Stimulated activated naive CD8-positive, alpha-beta T cell treated with anti-CD3 and anti-CD28 coated beads, Interleukin-15, Interleukin-2, amounts not matched to agents 100 ng/mL and 50 ng/mL, for 24 hours (primary cell): Measurements from ENCODE around the gene WDR82.

Source experiments
- H3K27ac Mint-ChIP-seq: one replicate; pipeline ENCODE4 v1.8.0; 2021; ENCODE audit warnings: mild to moderate bottlenecking, mixed read lengths
- H3K27me3 Mint-ChIP-seq: one replicate; pipeline ENCODE4 v1.8.0; 2021; ENCODE audit warnings: mixed read lengths
- H3K36me3 Mint-ChIP-seq: one replicate; pipeline ENCODE4 v1.8.0; 2021; ENCODE audit warnings: low read depth, mixed read lengths
- H3K4me1 Mint-ChIP-seq: one replicate; pipeline ENCODE4 v1.8.0; 2021; ENCODE audit warnings: low read depth, mixed read lengths
- H3K4me3 Mint-ChIP-seq: one replicate; pipeline ENCODE4 v1.8.0; 2021; ENCODE audit warnings: mild to moderate bottlenecking, mixed read lengths
- H3K9me3 Mint-ChIP-seq: one replicate; pipeline ENCODE4 v1.8.0; 2021; ENCODE audit warnings: mixed read lengths

Gene WDR82

GRCh38 chr3:52278510-52279069, at the start of gene WDR82:
WDR82 (minus strand) TSS chr3:52278649; CDS start chr3:52278361, 288 bp downstream.
- Mint-ChIP-seq H3K9me3 (no peaks in the 10 kb centered on the region), H3K4me3 (peak within 1 kb of the TSS; percentile 97), H3K4me1 (peaks cover 86% of the 10 kb centered on the region), H3K27me3 (no peaks in the 10 kb centered on the region), H3K27ac (peak within 1 kb of the TSS; percentile 94), H3K36me3 (peaks cover 47% of the 10 kb centered on the region)

GRCh38 chr3:52327486-52328290, 49.2 kb upstream of the WDR82 start:
- no peaks in the 10 kb centered on the region for H3K9me3 Mint-ChIP-seq
- H3K4me1 Mint-ChIP-seq = no peaks in the 10 kb centered on the region
- H3K27me3 Mint-ChIP-seq = no peaks in the 10 kb centered on the region
- H3K36me3 Mint-ChIP-seq = no peaks in the 10 kb centered on the region
- H3K4me3 Mint-ChIP-seq = no peak overlapping the region
- H3K27ac Mint-ChIP-seq = no peak overlapping the region

GRCh38 chr3:52326976-52327375, 48.5 kb upstream of the WDR82 start:
- Mint-ChIP-seq H3K9me3 (no peaks in the 10 kb centered on the region), H3K36me3 (no peaks in the 10 kb centered on the region), H3K27me3 (no peaks in the 10 kb centered on the region), H3K27ac (no peak overlapping the region), H3K4me3 (no peak overlapping the region), H3K4me1 (no peaks in the 10 kb centered on the region)

- Mint-ChIP-seq H3K27ac (no peak overlapping the region), H3K9me3 (no peaks in the 10 kb centered on the region), H3K36me3 (no peaks in the 10 kb centered on the region), H3K27me3 (no peaks in the 10 kb centered on the region), H3K4me1 (no peaks in the 10 kb centered on the region), H3K4me3 (no peak overlapping the region)
Observed at GRCh38 chr3:52325686-52326085, 47.2 kb upstream of the WDR82 start.

- H3K9me3 Mint-ChIP-seq = no peaks in the 10 kb centered on the region
- H3K4me1 Mint-ChIP-seq = no peaks in the 10 kb centered on the region
- H3K27ac Mint-ChIP-seq = no peak overlapping the region
- no peak overlapping the region for H3K4me3 Mint-ChIP-seq
- no peaks in the 10 kb centered on the region for H3K27me3 Mint-ChIP-seq
- no peaks in the 10 kb centered on the region for H3K36me3 Mint-ChIP-seq
Observed at GRCh38 chr3:52324676-52325075, 46.2 kb upstream of the WDR82 start.

GRCh38 chr3:52323526-52324295, 45.3 kb upstream of the WDR82 start:
- H3K27ac Mint-ChIP-seq = no peak overlapping the region
- H3K9me3 Mint-ChIP-seq = no peaks in the 10 kb centered on the region
- H3K36me3 Mint-ChIP-seq = no peaks in the 10 kb centered on the region
- no peaks in the 10 kb centered on the region for H3K27me3 Mint-ChIP-seq
- no peaks in the 10 kb centered on the region for H3K4me1 Mint-ChIP-seq
- H3K4me3 Mint-ChIP-seq = no peak overlapping the region

GRCh38 chr3:52322466-52322865, 44.0 kb upstream of the WDR82 start:
- H3K4me3 Mint-ChIP-seq = no peak overlapping the region
- no peaks in the 10 kb centered on the region for H3K27me3 Mint-ChIP-seq
- H3K4me1 Mint-ChIP-seq = peaks cover 8% of the 10 kb centered on the region
- no peak overlapping the region for H3K27ac Mint-ChIP-seq
- no peaks in the 10 kb centered on the region for H3K9me3 Mint-ChIP-seq
- no peaks in the 10 kb centered on the region for H3K36me3 Mint-ChIP-seq

- Mint-ChIP-seq H3K27me3 (no peaks in the 10 kb centered on the region), H3K4me1 (peaks cover 18% of the 10 kb centered on the region), H3K4me3 (no peak overlapping the region), H3K9me3 (no peaks in the 10 kb centered on the region), H3K27ac (no peak overlapping the region), H3K36me3 (no peaks in the 10 kb centered on the region)
Observed at GRCh38 chr3:52321481-52321880, 43.0 kb upstream of the WDR82 start.

- Mint-ChIP-seq H3K27ac (no peak overlapping the region), H3K4me1 (peaks cover 18% of the 10 kb centered on the region), H3K9me3 (no peaks in the 10 kb centered on the region), H3K4me3 (no peak overlapping the region), H3K27me3 (no peaks in the 10 kb centered on the region), H3K36me3 (no peaks in the 10 kb centered on the region)
Observed at GRCh38 chr3:52319921-52320595, 41.6 kb upstream of the WDR82 start.

- Mint-ChIP-seq H3K4me3 (no peak overlapping the region), H3K9me3 (no peaks in the 10 kb centered on the region), H3K27me3 (no peaks in the 10 kb centered on the region), H3K27ac (no peak overlapping the region), H3K4me1 (peaks cover 33% of the 10 kb centered on the region), H3K36me3 (no peaks in the 10 kb centered on the region)
Observed at GRCh38 chr3:52318186-52318816, 39.9 kb upstream of the WDR82 start.

GRCh38 chr3:52317208-52318000, 39.0 kb upstream of the WDR82 start:
- Mint-ChIP-seq H3K36me3 (no peaks in the 10 kb centered on the region), H3K4me3 (peak overlapping the region; percentile 52), H3K4me1 (peaks cover 39% of the 10 kb centered on the region), H3K27me3 (no peaks in the 10 kb centered on the region), H3K9me3 (no peaks in the 10 kb centered on the region), H3K27ac (no peak overlapping the region)

GRCh38 chr3:52315977-52316764, 37.7 kb upstream of the WDR82 start, which contains the start of gene DNAH1:
DNAH1 (plus strand) TSS chr3:52316319; CDS start chr3:52322443, 6,124 bp downstream.
- Mint-ChIP-seq H3K4me1 (peaks cover 41% of the 10 kb centered on the region), H3K4me3 (no peak within 1 kb of the TSS), H3K27me3 (no peaks in the 10 kb centered on the region), H3K27ac (no peak within 1 kb of the TSS), H3K36me3 (no peaks in the 10 kb centered on the region), H3K9me3 (no peaks in the 10 kb centered on the region)

GRCh38 chr3:52315006-52315405, 36.6 kb upstream of the WDR82 start:
- H3K36me3 Mint-ChIP-seq = no peaks in the 10 kb centered on the region
- H3K27me3 Mint-ChIP-seq = no peaks in the 10 kb centered on the region
- H3K4me1 Mint-ChIP-seq = peaks cover 52% of the 10 kb centered on the region
- no peaks in the 10 kb centered on the region for H3K9me3 Mint-ChIP-seq
- H3K4me3 Mint-ChIP-seq = no peak overlapping the region
- no peak overlapping the region for H3K27ac Mint-ChIP-seq
